CD4-positive, alpha-beta T cell treated with Interleukin-10 for 1 hour (primary cell): Measurements from ENCODE around the gene KRT20.

Experiments
- DNase-seq: peaks from one replicate; pipeline ENCODE4 v3.0.0-alpha.2; 2020

KRT20 gene

DNA sequence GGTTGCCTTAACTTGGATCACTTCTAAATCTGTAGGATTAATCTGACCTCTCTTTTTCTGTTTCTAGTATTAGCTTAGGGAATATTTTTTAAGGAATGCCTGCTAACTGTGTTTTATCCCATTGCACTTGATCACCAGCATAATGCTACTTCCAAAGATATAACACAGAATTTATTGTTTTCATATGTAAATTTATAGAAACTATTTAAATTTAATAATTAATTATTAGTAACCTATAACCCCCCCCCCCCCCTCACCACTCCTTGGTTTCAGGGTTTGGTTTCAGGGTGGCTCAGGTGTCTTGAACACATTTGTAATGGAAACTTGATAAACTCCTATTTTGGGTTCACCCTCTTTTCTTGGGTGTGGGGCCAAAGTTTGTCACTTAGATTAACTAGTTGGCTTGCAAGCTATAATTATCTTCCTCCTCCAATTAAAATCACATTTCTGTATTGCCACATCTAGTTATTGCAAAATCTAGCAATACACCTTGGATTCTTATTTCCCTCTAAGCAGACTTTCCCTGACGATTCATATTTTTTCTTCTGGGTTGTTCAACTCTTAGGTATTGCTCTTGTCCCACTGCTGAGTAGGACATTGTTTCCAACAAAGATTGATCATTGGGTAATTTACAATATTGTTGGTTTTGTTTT is 36.3 kb downstream of the KRT20 start:
- DNase-seq: no peak

DNA sequence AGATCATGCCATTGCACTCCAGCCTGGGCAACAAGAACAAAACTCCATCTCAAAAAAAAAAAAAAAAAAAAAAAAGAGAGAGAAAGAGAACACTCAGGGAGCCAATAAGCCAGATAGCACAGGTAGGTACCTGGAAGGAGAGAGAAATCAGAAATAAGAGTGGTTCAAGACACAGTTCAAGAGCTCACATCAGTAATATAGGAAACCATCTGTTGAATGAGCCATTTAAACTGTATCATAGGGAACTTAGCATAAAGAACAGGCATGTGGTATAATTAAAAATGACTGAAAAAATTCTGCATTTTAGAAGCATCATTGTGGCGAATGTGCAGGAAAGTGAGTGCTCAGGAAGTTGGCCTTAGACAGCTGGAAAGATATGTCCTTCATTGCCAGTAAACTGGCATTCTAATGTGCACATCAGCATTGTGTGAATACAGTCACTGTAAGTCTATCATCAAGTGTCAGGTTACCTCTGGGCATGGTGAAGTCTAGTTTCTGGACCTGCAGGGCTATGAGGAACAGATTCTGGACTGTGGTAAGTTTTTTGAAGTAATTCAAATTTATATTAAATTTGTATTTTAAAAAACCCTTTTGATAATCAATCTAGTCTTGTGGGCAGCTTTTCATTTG is 38.4 kb downstream of the KRT20 start:
- no peak for DNase-seq

DNA sequence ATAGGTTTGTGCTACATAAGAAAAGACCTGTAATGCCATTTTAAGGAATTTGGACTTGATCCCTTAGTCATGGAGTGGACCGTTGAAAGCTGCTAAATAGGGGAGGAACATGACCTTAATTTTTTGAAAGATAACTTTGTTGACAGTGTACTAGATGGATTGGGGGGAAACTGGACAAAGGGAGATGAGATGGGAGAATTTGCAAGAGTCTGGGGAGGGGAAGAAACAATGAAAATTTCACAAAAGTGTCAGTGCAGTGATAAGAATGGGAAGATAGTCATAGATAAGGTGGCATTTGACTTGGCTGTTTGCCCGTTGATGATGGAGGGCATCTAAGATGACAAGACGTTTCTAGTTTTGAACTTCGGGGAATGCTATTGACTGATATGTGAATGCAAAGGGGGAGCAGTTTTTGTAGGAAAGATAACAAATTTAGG is 40.4 kb downstream of the KRT20 start:
- no peak for DNase-seq

DNA sequence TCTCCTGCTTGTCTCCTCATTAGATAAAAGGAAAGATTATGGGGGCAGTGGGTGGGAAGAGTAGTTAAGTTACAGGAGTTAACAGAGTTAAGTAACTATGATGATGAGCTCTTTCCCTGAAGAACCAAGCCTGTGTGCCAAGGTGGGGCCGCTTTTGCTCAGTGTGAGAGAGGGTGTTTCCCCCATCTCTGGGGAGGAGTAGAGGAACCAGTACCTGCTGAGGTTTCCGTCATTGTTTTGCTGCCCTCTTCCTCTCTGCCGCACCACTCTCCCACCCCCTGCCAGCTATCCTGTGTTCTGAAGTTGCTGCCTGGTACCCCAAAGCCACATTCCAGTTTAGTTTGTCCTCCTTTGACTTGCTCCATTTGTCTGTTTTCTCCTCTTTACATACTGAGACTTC is 41.8 kb downstream of the KRT20 start:
- no peak for DNase-seq

DNA sequence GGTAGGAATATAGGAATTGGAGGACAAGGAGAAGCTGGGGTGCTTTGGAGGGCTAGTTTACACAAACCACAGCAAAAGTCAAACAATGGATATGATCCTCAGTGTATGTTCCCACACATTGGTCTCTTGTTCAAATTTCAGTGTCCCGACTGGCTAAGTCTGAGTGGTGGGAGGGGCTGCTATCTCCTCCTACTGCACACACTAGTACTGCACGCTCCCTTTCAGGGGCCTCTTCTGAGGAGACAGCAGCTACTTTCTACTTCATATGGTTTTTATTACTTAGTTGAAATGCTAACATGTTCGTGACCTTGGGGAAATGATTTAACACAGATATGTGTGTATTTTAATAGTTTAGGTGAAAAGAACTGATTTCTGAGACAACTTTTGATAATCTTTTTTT is 43.8 kb downstream of the KRT20 start:
- DNase-seq: no peak

DNA sequence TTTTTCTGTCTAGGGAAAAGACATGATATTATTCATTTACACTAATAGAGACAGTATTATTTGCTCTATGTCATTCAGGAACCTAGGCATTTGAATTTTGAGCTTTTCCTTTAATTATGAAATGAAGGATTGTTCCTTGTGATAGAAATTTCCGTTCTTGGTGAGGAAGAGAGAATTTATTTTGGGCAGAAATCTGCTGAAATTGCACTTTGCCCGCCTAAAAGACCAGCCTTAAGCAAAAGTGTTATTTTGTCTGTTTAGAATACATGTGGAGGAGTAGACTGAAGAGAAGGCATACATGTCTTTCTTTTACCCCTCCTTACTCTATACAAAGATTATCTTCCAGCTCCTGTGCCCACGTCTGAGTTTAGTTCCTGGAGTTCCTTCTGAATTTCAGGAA is 45.8 kb downstream of the KRT20 start:
- no peak for DNase-seq

DNA sequence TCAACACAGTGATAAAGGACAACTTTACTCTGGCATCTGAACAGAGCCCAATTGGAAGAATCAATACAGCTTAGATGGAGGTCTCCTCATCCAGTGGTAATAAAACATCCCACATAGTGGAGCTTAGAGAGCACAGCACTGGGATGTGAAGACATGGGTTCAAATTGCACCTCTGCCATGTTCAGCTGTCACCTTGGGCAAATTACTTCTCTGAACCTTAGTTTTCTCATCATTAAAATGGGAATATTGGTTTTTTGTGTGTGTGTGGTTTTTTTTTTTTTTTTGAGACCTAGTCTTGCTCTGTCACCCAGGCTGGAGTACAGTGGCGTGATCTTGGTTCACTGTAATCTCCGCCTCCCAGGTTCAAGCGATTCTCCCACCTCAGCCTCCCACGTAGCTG is 49.0 kb downstream of the KRT20 start:
- no peak for DNase-seq

DNA sequence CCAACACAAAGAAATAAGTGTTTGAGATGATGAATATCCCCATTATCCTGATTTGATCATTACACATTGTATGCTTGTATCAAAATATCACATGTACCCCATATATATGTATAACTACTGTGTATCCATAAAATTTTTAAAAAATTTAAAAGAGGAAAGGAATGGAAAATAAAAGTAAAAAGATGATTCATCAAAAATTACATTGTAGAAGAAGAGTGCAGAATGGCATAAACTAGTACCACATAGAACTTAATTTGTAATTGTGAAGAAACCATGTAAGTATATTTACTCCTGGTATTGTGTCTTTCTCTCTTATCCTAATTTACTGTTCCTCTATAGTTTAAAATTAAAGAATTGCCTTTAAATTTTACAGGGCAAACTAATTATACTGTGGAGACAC is 51.2 kb downstream of the KRT20 start:
- DNase-seq: no peak

DNA sequence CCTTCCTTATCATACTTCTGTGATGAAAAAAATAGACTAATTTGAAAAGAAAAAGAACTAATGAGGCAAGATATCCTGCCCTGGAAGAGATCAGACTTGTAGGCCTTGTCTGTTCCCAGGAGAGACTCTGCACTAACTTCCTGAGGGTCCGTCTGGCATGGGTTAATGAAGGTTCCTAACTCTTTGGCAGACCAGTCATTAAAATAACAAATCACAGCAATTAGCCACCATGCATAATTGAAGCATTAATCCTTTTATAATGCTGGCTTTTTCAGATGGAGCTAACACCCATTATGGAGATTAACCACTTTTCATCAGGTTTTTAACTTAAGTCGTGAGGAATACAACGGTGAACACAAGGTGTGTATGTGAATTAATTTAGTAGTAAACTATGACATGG is 52.2 kb downstream of the KRT20 start:
- no peak for DNase-seq

DNA sequence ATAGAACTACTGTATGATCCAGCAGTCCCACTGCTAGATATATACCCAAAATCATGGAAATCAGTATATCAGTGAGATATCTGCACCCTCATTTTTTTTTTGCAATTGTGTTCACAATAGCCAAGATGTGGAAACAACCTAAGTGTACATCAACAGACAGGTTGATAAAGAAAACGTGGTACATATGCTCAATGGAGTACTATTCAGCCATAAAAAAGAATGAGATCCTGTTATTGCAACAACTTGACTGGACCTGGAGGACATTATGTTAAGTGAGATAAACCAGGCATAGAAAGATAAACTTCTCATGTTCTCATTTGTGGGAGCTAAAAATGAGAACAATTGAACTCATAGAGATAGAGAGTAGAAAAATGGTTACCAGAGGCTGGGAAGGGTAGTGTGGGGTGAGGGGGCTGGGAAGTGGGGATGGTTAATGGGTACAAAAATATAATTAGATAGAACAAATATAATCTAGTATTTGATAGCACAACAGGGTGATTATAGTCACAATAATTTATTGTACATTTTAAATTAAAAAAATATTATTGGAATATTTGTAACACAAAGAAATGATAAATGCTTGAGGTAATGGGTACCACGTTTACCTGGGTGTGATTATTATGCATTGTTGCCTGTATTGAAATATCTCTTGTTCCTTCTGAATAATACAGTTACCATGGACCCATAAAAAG is 54.8 kb downstream of the KRT20 start:
- no peak for DNase-seq

DNA sequence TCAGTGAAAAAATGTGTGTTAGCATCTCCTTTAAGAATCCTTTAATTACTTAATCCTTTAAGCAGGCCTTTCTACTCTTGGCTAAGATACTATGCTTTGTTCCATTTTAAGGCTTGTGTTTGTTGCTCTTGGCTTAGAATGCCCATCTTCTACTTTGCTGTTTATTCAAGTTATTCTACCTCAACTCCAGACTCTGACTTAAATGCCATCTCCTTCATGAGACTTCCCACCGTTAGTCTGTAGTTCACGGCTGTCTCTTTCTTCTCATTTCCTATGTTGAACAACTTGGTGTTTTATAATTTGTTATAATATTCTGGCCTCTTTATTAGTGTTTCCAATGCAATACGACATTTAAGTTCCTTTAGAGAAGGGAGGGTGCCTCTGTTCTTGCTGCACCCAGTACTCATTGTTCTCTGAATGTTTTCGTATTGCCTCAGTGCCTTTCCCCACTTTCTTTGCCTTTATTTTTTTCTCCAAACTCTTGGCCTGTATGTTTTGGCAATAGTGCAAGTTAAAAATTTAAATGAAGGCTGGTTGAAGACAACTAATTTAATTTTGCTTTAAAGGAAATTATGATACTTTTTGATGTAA is 56.5 kb downstream of the KRT20 start:
- no peak for DNase-seq

DNA sequence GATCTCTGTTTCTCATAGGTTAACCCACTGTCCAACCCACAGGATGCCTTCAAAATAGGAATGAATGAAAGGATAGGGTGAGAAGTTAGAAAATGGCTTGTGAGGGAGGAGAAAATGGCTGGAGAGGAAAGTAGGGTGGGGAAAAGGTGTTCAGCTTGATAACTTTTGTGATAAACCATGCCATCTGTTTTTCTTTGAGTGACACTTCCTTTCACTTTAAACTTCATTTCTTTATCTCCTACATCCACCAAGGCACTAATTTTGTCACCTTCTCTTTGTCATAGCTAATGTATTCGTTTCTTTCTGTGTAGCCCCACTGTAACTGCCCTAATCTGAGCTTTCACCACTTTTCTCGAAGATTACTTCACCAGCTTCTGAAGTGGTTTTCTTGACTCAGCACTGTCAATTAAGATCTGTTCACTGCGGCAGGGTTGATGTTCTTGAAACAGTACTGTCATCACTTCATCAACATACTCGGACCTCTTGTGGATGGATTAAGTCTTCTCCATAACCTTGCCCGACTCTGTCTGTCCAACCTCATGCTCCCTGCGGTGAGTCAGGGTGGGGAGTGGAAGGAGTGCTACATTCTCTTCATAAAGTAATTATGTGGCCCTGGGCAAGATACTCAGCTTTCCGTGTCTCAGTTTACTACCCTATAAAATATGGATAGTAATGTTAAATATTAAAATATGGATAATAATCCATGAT is 57.1 kb downstream of the KRT20 start:
- DNase-seq: no peak
